PC-3 (cell line): ENCODE results near the gene VPS41. TPM values are rescaled to one million over a fixed set of nuclear protein-coding genes. Genes with fewer than 3 reads are reported as not detected.

Source experiments
- ATAC-seq: fragments of 200-7000 bp; cut with Tn5 transposase; 2 replicates; pipeline ENCODE4 v1.9.1; 2020; ENCODE audit warnings: mild to moderate bottlenecking, moderate library complexity
- BruUV-seq: library from RNA; stranded (reverse); fragments of 400-500 nt; replicated peaks from 2 replicates; lab custom pipeline; 2021; lab: Mats Ljungman, UMichigan
- CTCF ChIA-PET: fragments of 300-600 bp; sonication (Branson Sonifier 250); formaldehyde crosslinking; loops from one replicate; lab custom pipeline; 2022; ENCODE audit warnings: antibody characterized with exemption; lab: Charles Lee
- POLR2A ChIA-PET: fragments of 300-600 bp; sonication (Branson Sonifier 250); formaldehyde crosslinking; loops from one replicate; lab custom pipeline; 2022; ENCODE audit warnings: antibody characterized with exemption; ENCODE audit not compliant: unreplicated experiment; lab: Charles Lee
- DNase-seq: peaks from one replicate; pipeline ENCODE4 v3.0.0-alpha.2; 2015
- H2AFZ ChIP-seq: fragments of 300-600 bp; sonication (generic); 2 replicates; pipeline ENCODE4 v1.6.0; 2016; ENCODE audit warnings: antibody characterized with exemption, low read length
- H3F3A ChIP-seq: fragments of 300-600 bp; sonication (generic); one replicate; pipeline ENCODE4 v1.6.0; 2017; ENCODE audit warnings: antibody characterized with exemption, low read length, control low read depth, mild to moderate bottlenecking; ENCODE audit not compliant: unreplicated experiment
- H3K27ac ChIP-seq: fragments of 300-600 bp; sonication (generic); 2 replicates; pipeline ENCODE4 v1.5.1; 2016; ENCODE audit warnings: mild to moderate bottlenecking, low read length
- H3K27me3 ChIP-seq: fragments of 300-600 bp; sonication (generic); 2 replicates; pipeline ENCODE4 v1.6.1; 2016; ENCODE audit warnings: low read length, mixed read lengths
- H3K36me3 ChIP-seq: fragments of 300-600 bp; sonication (generic); 2 replicates; pipeline ENCODE4 v1.6.1; 2016; ENCODE audit warnings: low read depth, mixed run types, low read length, mixed read lengths
- H3K4me1 ChIP-seq: fragments of 300-600 bp; sonication (generic); 2 replicates; pipeline ENCODE4 v1.5.1; 2016; ENCODE audit warnings: low read length; ENCODE audit not compliant: insufficient read depth
- H3K4me2 ChIP-seq: fragments of 300-600 bp; sonication (generic); 2 replicates; pipeline ENCODE4 v1.6.0; 2016; ENCODE audit warnings: low read length
- H3K4me3 ChIP-seq: fragments of 300-600 bp; sonication (generic); 2 replicates; pipeline ENCODE4 v1.5.1; 2016; ENCODE audit warnings: mild to moderate bottlenecking, low read length, mixed read lengths
- H3K79me2 ChIP-seq: fragments of 300-600 bp; sonication (generic); 2 replicates; pipeline ENCODE4 v1.6.1; 2017; ENCODE audit warnings: low read length, mixed read lengths
- H3K9ac ChIP-seq: fragments of 300-600 bp; sonication (generic); 2 replicates; pipeline ENCODE4 v1.6.0; 2016; ENCODE audit warnings: mild to moderate bottlenecking, low read length
- H3K9me2 ChIP-seq: fragments of 300-600 bp; sonication (generic); replicated peaks from 2 replicates; pipeline ENCODE4 v1.6.1; 2016; ENCODE audit warnings: mixed run types, low read length, mixed read lengths
- H3K9me3 ChIP-seq: fragments of 300-600 bp; sonication (generic); 2 replicates; pipeline ENCODE4 v1.6.1; 2016; ENCODE audit warnings: low read length, mixed read lengths
- H4K20me1 ChIP-seq: fragments of 300-600 bp; sonication (generic); 2 replicates; pipeline ENCODE4 v1.6.1; 2016; ENCODE audit warnings: low read length, mixed read lengths
- CTCF ChIP-seq: fragments of 300-600 bp; sonication (generic); conservative IDR thresholded peaks from 2 replicates; pipeline ENCODE4 v1.5.1; 2017; ENCODE audit warnings: antibody characterized with exemption, low read depth, mild to moderate bottlenecking, low read length
- EZH2 ChIP-seq: fragments of 300-600 bp; sonication (generic); IDR thresholded peaks from one replicate; pipeline ENCODE4 v1.6.1; 2017; ENCODE audit warnings: antibody characterized with exemption, mild to moderate bottlenecking, low read length; ENCODE audit not compliant: unreplicated experiment
- EZH2phosphoT487 ChIP-seq: fragments of 300-600 bp; sonication (generic); IDR thresholded peaks from 2 replicates; pipeline ENCODE4 v1.6.1; 2018; ENCODE audit warnings: mild to moderate bottlenecking, antibody characterized with exemption, low read length, borderline replicate concordance
- intact Hi-C: fragments of 100-400 bp; cut with micrococcal nuclease; formaldehyde crosslinking; loops from 2 replicates; pipeline ENCODE4 v1.9.0; 2023
- total RNA-seq: library from RNA; depleted of rRNA; stranded (reverse); fragments of >200 nt; gene quantifications from 2 replicates; pipeline ENCODE4 v1.2.3, GENCODE V29; 2014

VPS41 gene
- total RNA-seq, 1 experiment from 2014 or later = 35.2 TPM

GRCh38 chr7:38801786-38802185 is 107.2 kb downstream of the VPS41 start:
- no peaks in the 10 kb centered on the region for H3F3A ChIP-seq
- H3K27ac ChIP-seq = no peak overlapping the region
- intact Hi-C loops = no loop called here
- no peaks in the 10 kb centered on the region for H3K27me3 ChIP-seq
- no peak overlapping the region for H3K4me3 ChIP-seq
- no peak overlapping the region for H3K4me2 ChIP-seq
- no peaks in the 10 kb centered on the region for H3K4me1 ChIP-seq
- no peak overlapping the region for H3K9ac ChIP-seq
- no peaks in the 10 kb centered on the region for H3K36me3 ChIP-seq
- H3K9me3 ChIP-seq = no peaks in the 10 kb centered on the region
- POLR2A ChIA-PET = no interaction called here
- CTCF ChIA-PET = no interaction called here
- H2AFZ ChIP-seq = no peak overlapping the region
- no peaks in the 10 kb centered on the region for H4K20me1 ChIP-seq
- ATAC-seq (no peak), DNase-seq (no peak)
- BruUV-seq = no TSS peak
- H3K79me2 ChIP-seq = no peaks in the 10 kb centered on the region
- TF ChIP-seq EZH2phosphoT487 (no peak), CTCF (no peak), EZH2 (no peak)
- H3K9me2 ChIP-seq = no peaks in the 10 kb centered on the region

- no peak overlapping the region for H3K4me2 ChIP-seq
- no peak overlapping the region for H3K9ac ChIP-seq
- POLR2A ChIA-PET = no interaction called here
- no peaks in the 10 kb centered on the region for H3F3A ChIP-seq
- no peaks in the 10 kb centered on the region for H3K27me3 ChIP-seq
- no peaks in the 10 kb centered on the region for H3K9me2 ChIP-seq
- H3K79me2 ChIP-seq = no peaks in the 10 kb centered on the region
- intact Hi-C loops = loop anchor here (10.0 kb wide), 1 partner anchor 106 kb away; the partner anchor contains the start of gene VPS41
- no peak overlapping the region for H3K4me3 ChIP-seq
- H3K36me3 ChIP-seq = no peaks in the 10 kb centered on the region
- TF ChIP-seq EZH2 (no peak), CTCF (no peak), EZH2phosphoT487 (no peak)
- no TSS peak for BruUV-seq
- H4K20me1 ChIP-seq = no peaks in the 10 kb centered on the region
- H3K4me1 ChIP-seq = no peaks in the 10 kb centered on the region
- H3K9me3 ChIP-seq = no peaks in the 10 kb centered on the region
- ATAC-seq (no peak), DNase-seq (no peak)
- no peak overlapping the region for H2AFZ ChIP-seq
- CTCF ChIA-PET = interaction anchor here (0.7 kb wide), 1 partner anchor 661 kb away, joined by 5 read pairs; no protein-coding TSS in a partner anchor
- H3K27ac ChIP-seq = no peak overlapping the region
Measured at GRCh38 chr7:38798552-38799267, 110.3 kb downstream of the VPS41 start.
